NCI-H1105 (cell line): ENCODE data around the gene CEND1.

Source experiments
- DNase-seq: peaks from one replicate; lab custom pipeline; 2025; lab: John Stamatoyannopoulos, UW

Gene CEND1

DNA sequence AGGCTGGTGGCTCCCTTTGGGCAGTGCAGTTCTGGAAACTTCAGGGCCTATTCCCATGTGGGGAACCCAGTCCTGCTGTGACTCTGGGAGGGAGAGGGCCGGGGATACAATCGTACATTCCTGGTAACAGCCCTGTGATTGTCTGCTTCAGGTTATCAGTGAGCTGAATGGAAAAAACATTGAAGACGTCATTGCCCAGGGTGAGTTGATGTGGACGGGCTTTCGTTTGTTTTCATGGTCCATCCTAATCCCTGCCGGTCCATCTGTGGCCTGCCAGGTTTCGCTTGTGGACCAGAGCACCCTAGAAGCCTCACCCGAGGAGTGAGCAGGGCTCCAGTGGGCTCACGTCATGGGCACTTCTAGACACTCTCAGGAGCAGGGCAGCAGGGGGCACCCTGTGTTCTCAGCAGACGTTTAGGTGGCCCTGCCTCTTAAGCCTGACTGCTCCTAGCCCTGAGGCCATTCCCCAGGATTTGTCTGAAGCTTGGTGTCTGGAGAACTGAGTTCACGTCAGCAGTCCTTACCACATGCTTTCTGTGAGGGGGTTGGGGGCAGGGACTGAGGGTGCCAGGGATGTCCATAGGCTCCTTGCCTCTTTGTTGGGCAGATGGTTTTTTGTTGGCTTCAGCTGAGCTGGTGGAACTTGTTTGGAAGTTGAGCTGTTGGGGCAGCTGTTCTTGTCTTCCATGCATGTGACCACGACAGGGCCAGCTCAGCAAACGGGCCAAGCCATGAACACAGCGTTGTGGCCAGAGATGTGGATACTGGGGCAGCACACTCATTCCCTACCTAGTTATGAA is 21.8 kb upstream of the CEND1 start:
- DNase-seq, result no peak

DNA sequence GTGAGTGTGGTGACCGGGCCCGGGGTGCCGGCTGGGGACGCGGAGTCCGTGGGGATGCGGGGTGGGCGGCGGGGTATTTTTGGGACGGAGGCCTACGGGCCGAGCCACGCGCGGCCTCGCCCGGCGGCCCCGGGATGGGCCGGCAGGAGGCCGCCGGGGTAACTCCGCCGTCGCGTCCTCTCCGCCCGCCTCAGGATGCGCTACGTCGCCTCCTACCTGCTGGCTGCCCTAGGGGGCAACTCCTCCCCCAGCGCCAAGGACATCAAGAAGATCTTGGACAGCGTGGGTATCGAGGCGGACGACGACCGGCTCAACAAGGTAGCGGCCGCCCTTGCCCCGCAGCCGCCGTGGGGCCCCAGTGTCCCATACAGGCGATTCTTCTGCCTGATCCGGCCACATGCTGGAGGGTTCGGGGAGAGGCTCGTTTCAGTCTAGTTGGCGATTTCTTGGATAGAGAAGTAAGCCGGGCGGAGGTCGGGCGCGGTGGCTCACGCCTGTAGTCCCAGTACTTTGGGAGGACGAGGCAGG is 20.2 kb upstream of the CEND1 start:
- DNase-seq, result no peak

DNA sequence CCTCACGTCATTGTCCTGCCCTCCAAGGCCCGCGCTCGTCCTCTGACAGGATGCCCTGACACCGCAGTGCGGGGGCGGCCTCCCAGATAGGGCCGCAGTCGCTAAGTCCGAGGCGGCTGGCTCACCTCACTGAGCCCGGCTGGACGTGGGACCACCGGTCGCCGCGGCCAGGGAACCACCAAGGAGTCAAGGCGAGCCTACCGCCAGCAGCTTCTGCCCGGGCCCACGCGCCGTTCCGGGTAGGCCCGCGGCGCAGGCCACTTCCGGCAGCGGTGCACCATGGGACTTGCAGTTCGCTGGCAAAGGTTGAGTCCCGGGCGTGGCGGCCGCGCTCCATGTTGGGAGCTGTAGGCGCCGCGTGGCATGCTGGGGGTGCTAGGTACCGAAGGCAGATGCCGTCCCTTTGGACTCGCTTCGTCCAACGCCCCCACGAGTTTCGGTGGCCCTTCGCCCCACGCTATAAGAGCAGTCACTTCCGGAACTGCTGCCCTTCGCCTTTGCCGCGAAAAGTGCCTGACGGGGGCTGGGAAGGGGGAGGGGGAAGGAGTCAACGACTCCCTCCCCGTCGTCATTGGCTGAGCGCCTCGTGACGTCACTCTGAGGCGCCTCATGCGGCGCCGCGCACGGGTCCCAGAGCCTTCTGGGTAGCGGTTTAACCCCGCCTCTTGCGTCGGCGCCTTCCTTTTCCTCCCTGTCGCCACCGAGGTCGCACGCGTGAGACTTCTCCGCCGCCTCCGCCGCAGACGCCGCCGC is 19.6 kb upstream of the CEND1 start, which contains the start of gene RPLP2:
Gene RPLP2 (plus strand): TSS at position 681 of the 753 bp plus-strand sequence. CDS start 268 bp downstream, outside the sequence.
- peak; percentile 96 for DNase-seq

DNA sequence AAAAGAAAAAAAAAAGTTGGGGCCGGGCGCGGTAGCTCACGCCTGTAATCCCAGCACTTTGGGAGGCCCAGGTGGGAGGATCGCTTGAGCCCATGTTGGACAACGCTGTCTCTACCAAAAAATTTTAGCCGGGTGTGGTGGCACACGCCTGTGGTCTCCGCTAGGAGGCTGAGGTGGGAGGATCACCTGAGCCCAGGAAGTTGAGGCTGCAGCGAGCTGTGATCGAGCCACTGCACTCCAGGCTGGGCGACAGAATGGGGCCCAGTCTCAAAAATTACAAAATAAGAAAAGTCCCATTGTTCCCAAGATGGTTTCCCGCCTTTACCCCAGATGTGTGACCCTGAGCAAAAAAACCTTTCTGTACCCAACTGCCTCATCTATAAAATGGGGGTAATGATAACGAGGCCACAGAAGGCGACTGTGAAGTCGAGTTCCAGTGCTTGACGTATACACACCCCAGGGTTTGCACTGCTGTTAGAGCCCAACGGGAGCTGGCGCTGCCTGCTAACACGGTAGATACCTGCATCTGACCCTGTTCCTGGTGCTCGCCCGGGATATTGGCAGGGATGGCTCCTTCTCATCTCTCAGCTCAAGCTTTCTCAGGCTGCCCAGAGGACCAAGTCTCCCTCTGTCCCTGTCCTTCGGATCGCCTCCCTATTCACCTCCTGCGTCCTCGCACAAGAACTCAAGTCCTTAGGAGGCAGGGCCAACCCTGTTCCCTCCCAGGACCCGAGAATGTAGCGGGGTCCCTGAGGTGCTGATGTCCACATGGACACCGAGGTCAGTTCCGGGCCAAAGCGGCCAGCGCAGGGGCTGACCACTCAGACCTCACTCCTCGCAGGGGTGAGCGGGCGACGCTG is 18.8 kb upstream of the CEND1 start:
- no peak for DNase-seq

DNA sequence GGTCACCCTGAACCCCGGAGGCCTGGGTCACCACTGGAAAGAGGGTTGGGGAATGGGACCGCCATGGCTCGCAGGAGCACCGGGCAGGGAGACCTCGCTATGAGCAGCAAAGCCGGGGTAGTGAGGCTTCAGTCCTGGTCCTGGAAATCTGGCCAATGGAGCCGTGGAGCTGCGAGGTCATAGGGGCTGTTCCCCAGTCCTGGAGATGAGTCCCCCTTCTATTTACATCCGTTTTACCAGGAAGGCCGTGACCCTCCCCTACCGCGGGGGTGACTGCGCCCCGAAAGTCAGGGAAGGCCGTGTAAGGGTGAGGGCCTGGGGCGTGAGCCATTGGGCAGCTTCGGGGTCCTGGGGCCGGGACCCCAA is 14.7 kb upstream of the CEND1 start:
- peak; percentile 37 for DNase-seq

DNA sequence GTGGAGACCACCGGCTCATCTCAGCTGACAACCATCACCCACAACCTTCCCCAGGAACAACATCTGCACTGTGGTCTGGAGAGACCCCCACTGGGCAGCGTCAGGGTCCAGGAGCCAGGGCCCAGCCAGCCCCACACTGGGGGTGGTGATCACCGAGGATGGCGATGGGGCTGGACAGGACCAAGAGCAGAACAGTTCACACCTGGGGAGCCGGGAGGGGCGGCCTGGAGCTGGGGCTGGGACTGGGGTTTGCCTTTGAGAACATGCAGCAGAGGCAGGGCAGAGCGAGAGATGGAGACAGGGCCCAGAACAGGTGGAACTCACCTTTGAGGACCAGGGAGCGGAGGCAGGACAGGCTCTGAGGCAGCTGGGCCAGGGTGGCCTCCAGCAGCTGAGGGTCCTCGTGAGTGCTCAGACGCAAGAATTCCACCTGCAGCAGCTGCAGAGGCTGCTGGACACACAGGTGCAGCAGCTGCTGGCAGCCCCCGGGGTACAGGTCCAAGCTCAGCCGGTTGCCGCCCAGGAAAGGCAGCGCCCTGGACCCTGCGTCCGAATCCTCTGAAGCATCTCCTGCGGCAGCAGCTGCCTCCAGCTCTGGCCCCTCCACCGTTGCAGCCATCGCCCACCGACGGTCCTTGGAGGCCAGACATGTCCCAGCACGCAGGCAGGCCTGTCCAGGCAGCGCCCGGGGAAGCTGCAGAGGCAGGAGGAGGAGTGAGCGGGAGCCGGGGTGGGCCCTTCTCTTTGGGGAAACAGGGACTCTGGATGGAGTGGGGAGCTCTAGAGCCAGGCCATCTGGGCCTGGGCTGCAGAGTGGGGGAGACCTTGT is 14.1 kb upstream of the CEND1 start:
- peak; percentile 87 for DNase-seq

DNA sequence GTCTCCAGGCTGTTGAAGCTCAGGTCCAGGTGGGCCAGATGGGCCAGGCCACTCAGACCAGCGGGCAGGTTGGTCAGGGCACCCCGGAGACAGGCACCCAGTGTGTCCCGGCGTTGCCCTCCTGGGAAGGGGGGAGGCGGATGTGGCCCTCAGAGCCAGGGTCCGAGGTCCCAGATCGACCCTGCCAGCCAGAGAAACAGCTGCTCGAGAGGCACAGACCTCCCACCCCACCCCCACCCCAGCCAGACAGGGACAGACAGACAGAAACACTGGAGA is 13.5 kb upstream of the CEND1 start:
- no peak for DNase-seq

DNA sequence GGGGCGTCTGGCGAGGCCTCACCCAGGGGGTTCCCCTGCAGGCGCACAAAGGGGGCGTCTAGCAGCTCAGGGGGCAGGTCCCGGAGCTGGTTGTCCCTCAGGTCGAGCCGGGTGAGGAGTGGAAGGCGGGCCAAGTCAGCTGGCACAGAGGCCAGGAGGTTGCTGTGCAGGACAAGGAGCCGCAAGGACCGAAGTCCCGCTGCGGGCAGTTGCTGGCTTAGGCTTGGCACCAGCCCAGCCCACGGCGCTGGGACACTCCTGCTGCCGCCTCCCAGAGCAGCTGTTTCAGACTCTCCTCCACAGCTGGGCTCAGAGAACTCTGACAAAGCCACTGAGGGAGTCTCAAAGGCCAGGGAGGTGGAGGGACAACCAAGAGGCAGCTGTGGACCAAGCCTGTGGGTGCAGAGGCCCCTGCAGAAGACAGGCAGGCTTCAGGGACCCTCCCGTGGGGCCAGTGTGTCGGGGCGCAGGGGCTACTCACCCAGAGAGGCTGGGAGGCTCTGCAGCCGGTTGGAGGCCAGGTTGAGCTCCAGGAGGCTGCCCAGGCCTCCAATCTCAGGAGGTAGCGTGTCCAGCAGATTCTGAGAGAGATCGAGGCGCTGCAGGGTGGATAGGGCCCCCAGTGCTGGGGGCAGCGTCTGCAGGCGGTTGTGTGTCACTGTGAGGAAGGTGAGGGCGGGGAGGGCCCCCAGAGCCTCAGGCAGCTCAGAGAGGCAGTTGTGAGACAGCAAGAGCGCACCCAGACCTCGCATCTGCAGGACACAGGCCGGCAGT is 13.0 kb upstream of the CEND1 start:
- DNase-seq, result no peak

DNA sequence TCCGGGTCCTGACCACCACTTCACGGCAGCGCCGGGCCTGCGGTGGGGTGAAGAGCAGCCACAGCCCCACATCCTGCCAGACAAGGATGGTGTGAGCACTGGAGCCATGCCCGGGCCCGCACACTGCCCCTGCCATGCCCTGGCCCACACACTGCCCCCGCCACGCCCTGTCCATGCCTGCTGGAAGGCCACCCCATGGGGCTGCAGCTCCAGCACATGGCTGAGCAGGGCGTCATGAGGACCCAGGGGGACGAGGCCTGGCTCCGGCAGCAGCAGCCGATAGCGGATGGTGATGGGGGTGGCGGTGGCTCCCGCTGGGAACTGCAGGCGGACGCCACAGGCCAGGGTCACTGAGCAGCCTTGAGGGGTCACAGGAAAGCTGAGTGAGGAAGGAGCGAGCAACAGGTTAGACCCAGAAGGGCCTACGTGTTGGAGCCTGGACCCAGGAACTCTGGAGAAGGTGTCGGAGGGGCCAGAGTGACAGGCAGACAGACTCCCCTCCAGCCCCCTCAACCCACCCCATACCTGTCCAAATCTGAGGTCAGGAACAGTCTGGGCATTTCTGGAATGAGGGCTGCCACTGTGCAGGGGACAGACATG is 12.2 kb upstream of the CEND1 start:
- no peak for DNase-seq

DNA sequence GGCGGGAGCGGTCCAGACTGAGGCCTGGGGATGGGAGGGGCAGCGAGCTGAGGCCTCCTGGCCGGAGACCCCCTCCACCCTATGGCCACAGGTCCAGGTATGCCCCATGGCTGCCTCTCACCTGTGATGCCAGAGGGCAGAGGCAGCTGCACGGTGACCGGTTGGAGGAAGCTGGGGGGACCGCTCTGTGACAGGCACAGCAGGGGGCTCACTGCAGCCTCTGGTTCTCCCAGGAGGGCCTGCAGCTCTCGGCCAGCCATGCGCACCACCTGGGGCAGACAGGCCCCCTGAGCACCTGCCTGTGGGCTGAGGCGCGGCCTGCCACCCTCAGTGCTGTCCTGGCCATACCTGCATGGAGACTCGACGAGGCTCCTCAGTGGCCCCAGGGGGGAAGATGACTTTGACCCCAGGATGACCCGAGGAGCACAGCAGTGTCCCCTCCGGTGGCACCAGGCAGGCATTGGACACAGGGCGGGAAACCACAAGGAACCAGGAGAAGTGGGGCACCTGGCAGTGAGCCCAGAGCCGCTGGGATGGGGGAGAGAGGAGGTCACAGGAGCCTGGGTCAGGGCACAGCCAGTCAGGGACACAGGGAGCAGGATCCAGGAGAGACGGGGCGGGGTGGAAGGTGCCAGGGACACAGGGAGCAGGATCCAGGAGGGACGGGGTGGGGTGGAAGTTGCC is 11.3 kb upstream of the CEND1 start:
- DNase-seq, result no peak

DNA sequence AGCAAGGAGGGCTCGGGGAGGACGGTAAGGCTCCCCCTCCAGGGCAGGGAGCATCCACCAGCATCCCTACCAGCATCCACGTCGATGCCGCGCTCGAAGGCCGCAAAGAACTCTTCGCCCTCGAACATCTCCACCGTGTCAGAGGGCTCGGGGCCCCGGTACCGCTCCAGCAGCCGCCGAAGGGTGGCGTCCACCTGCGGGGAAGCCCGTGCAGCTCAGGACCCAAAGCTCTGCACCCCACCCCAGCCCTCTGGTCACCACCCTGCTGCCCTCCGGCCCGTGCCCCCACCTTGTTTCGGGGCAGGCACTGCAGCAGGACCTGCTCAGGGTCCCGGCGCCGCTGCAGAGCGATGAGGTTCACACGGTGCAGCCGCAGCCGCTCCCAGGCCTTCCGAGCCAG is 10.6 kb upstream of the CEND1 start:
- no peak for DNase-seq

DNA sequence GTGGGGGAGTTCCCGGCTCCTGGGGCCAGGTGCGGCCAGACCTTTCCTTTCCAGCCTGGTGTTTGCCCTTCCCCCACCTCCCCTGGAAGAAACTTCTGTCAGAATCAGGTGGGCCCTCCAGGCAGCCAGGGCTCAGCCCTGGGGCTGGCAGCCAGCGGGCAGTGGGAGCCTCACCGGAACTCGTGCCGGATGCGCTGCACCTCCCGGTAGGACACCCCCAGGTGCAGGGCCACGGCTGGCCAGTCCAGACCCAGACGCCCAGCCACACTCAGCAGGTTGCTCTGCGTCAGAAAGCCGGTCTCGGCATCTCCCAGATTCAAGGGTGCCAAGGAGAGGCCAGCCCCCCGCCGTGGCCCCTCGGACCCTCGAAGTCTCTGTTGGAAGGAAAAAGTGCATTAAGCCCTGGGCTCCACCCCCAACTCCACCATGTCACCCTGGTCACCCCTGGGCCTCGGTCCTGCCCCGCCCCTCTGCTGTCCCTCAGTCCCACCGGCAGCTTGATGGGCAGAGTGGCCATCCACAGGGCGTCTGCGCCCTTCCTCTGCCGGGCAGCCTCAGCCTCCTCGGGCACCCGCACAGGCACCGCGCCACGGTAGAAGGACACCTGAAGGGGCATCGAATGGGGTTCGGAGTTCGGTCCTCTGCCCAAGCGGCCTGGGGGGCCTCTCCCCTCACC is 9.9 kb upstream of the CEND1 start:
- no peak for DNase-seq

DNA sequence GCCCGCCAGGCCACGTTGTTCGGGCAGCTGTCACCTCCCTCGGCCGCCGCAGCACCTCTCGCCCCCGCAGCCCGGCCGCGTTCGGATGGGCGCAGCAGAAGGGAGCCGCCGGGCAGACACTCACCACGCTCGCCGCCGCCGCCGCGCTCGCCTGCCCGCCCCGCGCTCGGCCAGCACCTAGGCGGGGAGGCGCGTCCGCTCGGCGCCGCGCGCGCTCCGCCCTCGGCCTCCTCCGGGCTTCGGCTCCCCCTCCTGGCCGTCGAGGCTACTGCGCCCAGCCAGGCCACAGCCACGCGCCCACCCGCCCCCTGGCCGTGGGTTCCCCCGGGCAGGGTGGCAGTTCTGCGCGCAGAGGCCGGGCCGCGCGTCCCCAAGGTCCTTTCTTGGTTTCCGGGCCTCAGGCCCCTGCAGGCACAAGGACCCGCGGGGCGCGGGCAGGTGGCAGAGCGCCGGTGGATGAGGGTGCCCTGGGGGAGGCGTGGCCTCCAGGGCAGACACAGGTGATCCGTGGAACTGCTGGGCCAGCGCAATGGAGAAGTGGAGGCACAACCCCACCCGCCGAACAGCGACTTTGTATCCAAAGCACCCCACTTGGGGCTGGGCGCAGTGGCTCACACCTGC is 8.3 kb upstream of the CEND1 start, which contains the start of gene SLC25A22:
Gene SLC25A22 (minus strand): TSS at position 189 of the 621 bp plus-strand sequence. CDS start 3,275 bp downstream, outside the sequence.
- DNase-seq, result peak; percentile 75

DNA sequence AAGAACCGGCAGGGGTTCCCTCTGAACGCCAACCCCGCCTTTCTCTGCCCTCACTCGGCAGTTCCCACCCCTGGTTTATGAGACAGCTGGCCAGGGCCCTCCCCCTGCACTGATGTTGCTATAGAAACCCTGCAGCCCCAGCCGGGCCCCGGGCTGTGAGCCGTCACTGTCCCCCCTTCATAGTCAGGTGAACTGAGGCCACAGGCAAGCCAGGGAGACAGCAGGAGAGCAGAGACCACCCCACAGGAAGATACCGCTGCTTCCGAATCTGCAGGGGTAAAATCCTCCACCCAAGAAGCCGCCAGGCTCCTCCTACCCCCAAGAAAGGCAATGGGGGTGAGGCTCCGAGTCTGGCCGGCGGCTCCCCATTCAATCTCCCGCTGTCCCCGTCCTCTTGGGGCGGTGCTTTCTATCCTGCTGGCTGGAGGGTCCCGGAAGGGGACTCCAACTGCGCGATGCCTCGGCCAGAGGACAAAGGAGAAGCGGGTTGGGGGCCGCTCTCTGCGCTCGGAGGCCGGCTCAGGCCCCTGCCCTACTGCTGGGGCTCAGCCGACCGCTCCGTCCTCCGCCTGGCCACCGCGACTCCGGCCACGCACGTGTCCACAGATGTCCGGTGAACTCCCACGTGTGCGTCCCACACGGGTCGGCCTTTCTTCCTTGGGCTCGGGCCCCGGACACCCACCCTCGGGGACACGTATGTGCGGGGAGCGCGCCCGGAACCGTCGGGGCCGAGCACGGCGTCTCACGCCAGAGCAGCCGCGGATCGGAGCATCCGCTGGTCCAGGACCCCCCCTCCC is 7.6 kb upstream of the CEND1 start:
- DNase-seq, result peak; percentile 90

DNA sequence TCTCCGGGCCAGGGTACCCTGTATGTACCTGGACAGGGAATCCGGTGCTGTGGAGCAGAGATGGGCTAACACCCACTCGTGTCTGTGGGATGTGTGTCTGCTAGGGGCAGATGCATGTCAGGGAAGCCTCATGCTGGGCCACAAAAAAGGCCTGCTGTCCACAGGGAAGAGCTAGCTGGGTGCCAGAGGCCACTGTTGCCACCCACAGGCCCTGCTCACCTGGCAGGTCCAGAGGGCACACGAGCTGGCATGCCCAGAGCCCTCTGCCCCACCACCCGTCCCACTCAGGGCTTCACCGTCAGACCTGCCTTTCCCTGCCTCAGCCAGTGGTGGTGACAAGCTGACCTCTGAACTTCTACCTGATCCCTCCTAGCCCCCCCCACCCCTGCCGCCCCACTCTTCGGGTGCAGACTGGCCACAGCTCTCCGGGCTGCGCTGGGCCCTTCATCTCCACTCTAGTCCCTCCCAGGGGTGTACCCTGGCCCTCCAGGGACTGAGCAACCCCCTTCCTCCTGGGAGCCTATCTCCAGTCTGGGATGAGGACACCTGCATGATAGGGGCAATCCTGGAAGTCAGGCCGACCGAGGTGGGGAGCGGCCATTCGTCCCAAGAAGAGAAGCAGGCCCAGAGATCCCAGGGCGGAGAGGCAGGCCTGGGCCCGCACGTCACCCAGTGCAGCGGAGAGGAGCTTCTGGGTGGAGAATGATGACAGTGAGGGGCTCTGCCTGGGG is 6.8 kb upstream of the CEND1 start:
- DNase-seq, result no peak

DNA sequence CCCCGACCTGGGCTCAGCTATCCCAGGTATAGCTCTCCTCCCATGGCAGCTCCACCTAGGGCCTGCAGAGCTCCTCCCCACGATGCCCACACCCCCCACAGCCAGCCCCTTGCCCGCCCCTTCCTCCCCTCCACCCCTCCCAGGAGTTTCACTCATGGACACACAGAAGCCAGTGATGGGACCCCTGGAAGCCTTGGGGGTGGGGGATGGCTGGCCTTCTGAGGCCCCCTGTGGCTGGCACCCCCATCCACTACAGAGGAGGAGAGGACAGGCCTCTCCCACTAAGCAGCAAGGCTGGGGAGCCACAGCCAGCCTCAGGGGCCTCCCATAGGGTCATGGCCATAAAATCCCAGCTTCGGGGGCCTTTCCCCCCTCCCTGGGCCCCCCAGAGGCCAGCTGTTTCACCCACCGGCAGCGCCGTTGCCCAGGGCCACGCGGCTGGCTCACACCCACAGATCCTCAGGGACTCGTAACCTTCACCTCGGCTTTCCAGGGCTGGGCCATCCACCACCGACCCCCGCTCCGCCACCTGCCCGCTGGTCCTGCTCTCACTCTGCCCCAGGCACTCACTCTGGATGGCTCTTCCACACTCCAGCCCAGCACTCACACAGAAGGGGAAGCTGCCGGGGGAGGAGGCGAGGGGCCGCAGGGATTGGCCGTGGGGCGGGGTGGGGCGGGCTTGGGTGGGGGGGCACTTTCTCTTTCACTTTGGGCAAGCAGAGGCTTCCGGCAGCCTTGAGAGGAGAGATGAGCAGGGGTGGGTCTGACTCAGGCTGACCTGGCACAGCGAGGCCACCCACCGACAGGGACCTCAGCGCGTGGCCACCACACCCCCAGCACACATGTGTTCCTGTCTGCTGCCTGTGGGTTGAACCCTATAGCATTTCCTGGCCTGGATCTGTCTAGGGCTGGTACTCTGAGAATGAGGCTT is 6.0 kb upstream of the CEND1 start:
- peak; percentile 43 for DNase-seq
